Small intestine (tissue), 7 donors: Measurements from ENCODE around the gene WIZ. TPM values are rescaled to one million over a fixed set of nuclear protein-coding genes. Genes with fewer than 3 reads are reported as not detected.
"Not testable (repeated sequence)": the region's sequence is repeated elsewhere in the genome, so short reads cannot be mapped to it uniquely, and the experiment has no call there.

Experiments
- DNase-seq, 2 donors: peaks; one replicate each; pipeline versions ENCODE4 v3.0.0 to v3.0.0-alpha.2; 2013
- FAIRE-seq: peaks from 2 replicates; lab custom pipeline; 2012; peaks lifted over from hg19 to GRCh38; lab: Jason Lieb, UNC
- H3K27ac ChIP-seq, 3 donors: one replicate each; pipeline ENCODE4 v1.5.1; 2013; ENCODE audit warnings: low read length in 2 of 3, mild to moderate bottlenecking in 2 of 3, control low read depth in 1 of 3, inconsistent platforms in 1 of 3, low read depth in 1 of 3, moderate library complexity in 1 of 3
- H3K27me3 ChIP-seq, 3 donors: one replicate each; pipeline ENCODE4 v1.6.1; 2013; ENCODE audit warnings: low read length in 3 of 3, inconsistent platforms in 1 of 3; ENCODE audit not compliant: control insufficient read depth in 3 of 3, insufficient read depth in 3 of 3
- H3K36me3 ChIP-seq, 3 donors: one replicate each; pipeline ENCODE4 v1.6.1; 2013; ENCODE audit warnings: low read length in 3 of 3, inconsistent platforms in 1 of 3, low read depth in 1 of 3, mild to moderate bottlenecking in 1 of 3, moderate library complexity in 1 of 3; ENCODE audit not compliant: control insufficient read depth in 3 of 3, insufficient read depth in 2 of 3
- H3K4me1 ChIP-seq, 3 donors: one replicate each; pipeline ENCODE4 v1.6.1; 2013; ENCODE audit warnings: low read length in 2 of 3, inconsistent platforms in 1 of 3, low read depth in 1 of 3, mild to moderate bottlenecking in 1 of 3, moderate library complexity in 1 of 3; ENCODE audit not compliant: control insufficient read depth in 3 of 3, insufficient read depth in 2 of 3
- H3K4me3 ChIP-seq, 3 donors: one replicate each; pipeline ENCODE4 v1.5.1; 2013; ENCODE audit warnings: low read length in 3 of 3, control low read depth in 1 of 3, inconsistent platforms in 1 of 3, low read depth in 1 of 3, mild to moderate bottlenecking in 1 of 3, moderate library complexity in 1 of 3
- H3K9me3 ChIP-seq, 2 donors: one replicate each; pipeline ENCODE4 v1.6.1; 2013; ENCODE audit warnings: low read depth in 1 of 2, low read length in 1 of 2; ENCODE audit not compliant: control insufficient read depth in 2 of 2, insufficient read depth in 1 of 2
- WGBS, 3 donors: extraction: QIAGEN DNeasy Blood & Tissue Kit; methylation state at CpG; one replicate each; pipeline ENCODE4 v1.1.7; 2013; 5-methylcytosine and 5-hydroxymethylcytosine counted together
- polyA plus RNA-seq, 4 donors: library from polyadenylated mRNA; stranded (reverse) in 3 of 4; unstranded in 1 of 4; fragments of 200-250 nt in 3 of 4; fragments of 120-200 nt in 1 of 4; gene quantifications; one replicate each; pipeline versions ENCODE4 v1.2.1 to v1.2.3, GENCODE V29; 2013
- donor health status: healthy with polysubstance abuse.
- donor health status: control.
- donor health status: control.
- donor health status: Bipolar disorder and iron deficiency.
- donor health status: healthy.

The WIZ gene
- polyA plus RNA-seq, 4 donors, result 7.0 to 19.6 (median 15.5) TPM

GRCh38 chr19:15419413-15420025, 30.2 kb downstream of the WIZ start:
- DNase-seq, result no peak
- peaks cover 9 to 48% (median 11%) of the 10 kb centered on the region in 3 donors for H3K36me3 ChIP-seq
- peaks cover 1 to 15% (median 7%) of the 10 kb centered on the region in 3 donors for H3K4me1 ChIP-seq
- WGBS, 3 donors, result 29 to 36% (median 30%) methylated on average over 16 of the region's 16 CpGs
- FAIRE-seq, result no peak
- H3K27me3 ChIP-seq, result no peaks in the 10 kb centered on the region
- no peak overlapping the region for H3K27ac ChIP-seq
- H3K4me3 ChIP-seq, result peak overlapping the region in 2 of 3 donors; percentile 36 to 43
- peaks cover 0 to 8% of the 10 kb centered on the region in 2 donors for H3K9me3 ChIP-seq

GRCh38 chr19:15418579-15419412, 31.0 kb downstream of the WIZ start, which contains the start of gene AKAP8L:
AKAP8L (minus strand) TSS chr19:15418988; CDS start chr19:15418923, 65 bp downstream.
- 0 to 1% (median 0%) methylated on average over 57 to 61 of the region's 61 CpGs for WGBS, 3 donors

GRCh38 chr19:15418231-15418578, 31.6 kb downstream of the WIZ start:
- FAIRE-seq (no peak), DNase-seq (no peak)
- H3K36me3 ChIP-seq, result peaks cover under 1 to 36% (median 2%) of the 10 kb centered on the region in 3 donors
- peak overlapping the region; percentile 57 to 84 (median 83) for H3K27ac ChIP-seq
- peaks cover 1 to 15% (median 10%) of the 10 kb centered on the region in 3 donors for H3K4me1 ChIP-seq
- H3K9me3 ChIP-seq, result peaks cover 0 to 3% of the 10 kb centered on the region in 2 donors
- H3K27me3 ChIP-seq, result no peaks in the 10 kb centered on the region
- peak overlapping the region; percentile 86 to 99 (median 92) for H3K4me3 ChIP-seq
- 0 to 1% (median 0%) methylated on average over 16 of the region's 16 CpGs for WGBS, 3 donors

More at GRCh38 chr19:15418579-15419412, 31.0 kb downstream of the WIZ start, which contains the start of gene AKAP8L:
- peaks cover 1 to 15% (median 7%) of the 10 kb centered on the region in 3 donors for H3K4me1 ChIP-seq
- DNase-seq (peak; percentile 100), FAIRE-seq (no peak)
- peak within 1 kb of the TSS; percentile 57 to 84 (median 83) for H3K27ac ChIP-seq
- H3K9me3 ChIP-seq, result peaks cover 0 to 8% of the 10 kb centered on the region in 2 donors
- peak within 1 kb of the TSS; percentile 86 to 99 (median 92) for H3K4me3 ChIP-seq
- H3K27me3 ChIP-seq, result no peaks in the 10 kb centered on the region
- peaks cover 2 to 42% (median 7%) of the 10 kb centered on the region in 3 donors for H3K36me3 ChIP-seq

GRCh38 chr19:15417699-15418098, 32.1 kb downstream of the WIZ start:
- H3K4me1 ChIP-seq, result peaks cover 1 to 15% (median 10%) of the 10 kb centered on the region in 3 donors
- peak; percentile 5 to 34 for DNase-seq
- 9 to 15% (median 9%) methylated on average over 9 of the region's 9 CpGs for WGBS, 3 donors
- no peaks in the 10 kb centered on the region for H3K9me3 ChIP-seq
- H3K4me3 ChIP-seq, result peak overlapping the region; percentile 86 to 99 (median 92)
- FAIRE-seq, result no peak
- H3K36me3 ChIP-seq, result peaks cover 0 to 31% (median 2%) of the 10 kb centered on the region in 3 donors
- peak overlapping the region in 1 of 3 donors; percentile 84 for H3K27ac ChIP-seq
- no peaks in the 10 kb centered on the region for H3K27me3 ChIP-seq

GRCh38 chr19:15412832-15413231, 36.9 kb downstream of the WIZ start:
- H3K4me1 ChIP-seq, result peaks cover 1 to 14% (median 10%) of the 10 kb centered on the region in 3 donors
- 76 to 93% (median 86%) methylated on average over 4 of the region's 4 CpGs for WGBS, 3 donors
- H3K27ac ChIP-seq, result no peak overlapping the region
- H3K36me3 ChIP-seq, result peaks cover 6 to 38% (median 11%) of the 10 kb centered on the region in 3 donors
- FAIRE-seq, result no peak
- no peaks in the 10 kb centered on the region for H3K27me3 ChIP-seq
- H3K9me3 ChIP-seq, result no peaks in the 10 kb centered on the region
- DNase-seq, result no peak
- H3K4me3 ChIP-seq, result no peak overlapping the region

GRCh38 chr19:15411351-15411750, 38.4 kb downstream of the WIZ start:
- H3K27me3 ChIP-seq, DNase-seq, H3K9me3 ChIP-seq, FAIRE-seq, H3K27ac ChIP-seq, H3K4me3 ChIP-seq, H3K4me1 ChIP-seq: not testable (repeated sequence)
- peaks cover 5 to 40% (median 11%) of the 10 kb centered on the region in 3 donors for H3K36me3 ChIP-seq
- 84 to 97% (median 96%) methylated on average over 2 of the region's 2 CpGs for WGBS, 3 donors

GRCh38 chr19:15404780-15405211, 45.0 kb downstream of the WIZ start:
- FAIRE-seq, result no peak
- WGBS, 3 donors, result 41 to 56% (median 51%) methylated on average over 3 of the region's 3 CpGs

More at GRCh38 chr19:15404780-15405211, 45.0 kb downstream of the WIZ start:
- peaks cover 2 to 3% (median 3%) of the 10 kb centered on the region in 3 donors for H3K4me1 ChIP-seq
- no peaks in the 10 kb centered on the region for H3K27me3 ChIP-seq
- DNase-seq, result no peak
- H3K4me3 ChIP-seq, result no peak overlapping the region
- H3K36me3 ChIP-seq, result peaks cover 9 to 67% (median 17%) of the 10 kb centered on the region in 3 donors
- no peak overlapping the region for H3K27ac ChIP-seq
- no peaks in the 10 kb centered on the region for H3K9me3 ChIP-seq
